ENCODE data around the gene EFNA3. TPM values are rescaled to one million over a fixed set of nuclear protein-coding genes. Genes with fewer than 3 reads are reported as not detected.

EFNA3 gene
- total RNA-seq, 1 experiment from 2014 or later = 15.7 TPM

- no peak overlapping the region for H3K27ac ChIP-seq (ENCODE audit: low read length)
- H4K20me1 ChIP-seq (ENCODE audit: insufficient read depth, low read depth, low read length) = no peaks in the 10 kb centered on the region
- H2AFZ ChIP-seq (ENCODE audit: low read length) = peak overlapping the region; percentile 99
- H3K36me3 ChIP-seq (ENCODE audit: insufficient read depth, low read length) = no peaks in the 10 kb centered on the region
- no peaks in the 10 kb centered on the region for H3K27me3 ChIP-seq (ENCODE audit: low read length)
- peak; percentile 94 for DNase-seq
- H3K9me3 ChIP-seq (ENCODE audit: low read length) = no peaks in the 10 kb centered on the region
- H3K9ac ChIP-seq (ENCODE audit: low read length) = peak overlapping the region; percentile 54
- peak overlapping the region; percentile 43 for H3K4me3 ChIP-seq (ENCODE audit: low read length)
- no peaks in the 10 kb centered on the region for H3K9me2 ChIP-seq (replicated peaks; ENCODE audit: insufficient read depth, low read length)
- peak overlapping the region; percentile 69 for H3K4me2 ChIP-seq (ENCODE audit: low read depth, low read length, poor library complexity, severe bottlenecking)
- peaks cover 28% of the 10 kb centered on the region for H3K4me1 ChIP-seq (ENCODE audit: low read length)
- no peaks in the 10 kb centered on the region for H3K79me2 ChIP-seq (ENCODE audit: low read length)
Measured at GRCh38 chr1:155091071-155092051, 12.7 kb downstream of the EFNA3 start.

- Histone ChIP-seq H4K20me1 (ENCODE audit: insufficient read depth, low read depth, low read length) (no peaks in the 10 kb centered on the region), H3K4me2 (ENCODE audit: low read depth, low read length, poor library complexity, severe bottlenecking) (no peak overlapping the region), H3K4me1 (ENCODE audit: low read length) (peaks cover 21% of the 10 kb centered on the region), H3K27me3 (ENCODE audit: low read length) (no peaks in the 10 kb centered on the region), H3K9me3 (ENCODE audit: low read length) (no peaks in the 10 kb centered on the region), H3K36me3 (ENCODE audit: insufficient read depth, low read length) (no peaks in the 10 kb centered on the region), H3K4me3 (ENCODE audit: low read length) (no peak overlapping the region), H3K9ac (ENCODE audit: low read length) (no peak overlapping the region), H3K27ac (ENCODE audit: low read length) (no peak overlapping the region), H2AFZ (ENCODE audit: low read length) (no peak overlapping the region), H3K9me2 (replicated peaks; ENCODE audit: insufficient read depth, low read length) (no peaks in the 10 kb centered on the region), H3K79me2 (ENCODE audit: low read length) (no peaks in the 10 kb centered on the region)
- peak; percentile 35 for DNase-seq
Measured at GRCh38 chr1:155092131-155092530, 13.5 kb downstream of the EFNA3 start.

- H3K4me1 ChIP-seq (ENCODE audit: low read length) = peaks cover 20% of the 10 kb centered on the region
Measured at GRCh38 chr1:155092641-155093040, 14.0 kb downstream of the EFNA3 start.

GRCh38 chr1:155093911-155094621, 15.4 kb downstream of the EFNA3 start:
- no peak overlapping the region for H3K4me2 ChIP-seq (ENCODE audit: low read depth, low read length, poor library complexity, severe bottlenecking)
- peak; percentile 63 for DNase-seq

More at GRCh38 chr1:155092641-155093040, 14.0 kb downstream of the EFNA3 start:
- no peak for DNase-seq
- Histone ChIP-seq H3K4me3 (ENCODE audit: low read length) (no peak overlapping the region), H3K4me2 (ENCODE audit: low read depth, low read length, poor library complexity, severe bottlenecking) (no peak overlapping the region), H3K36me3 (ENCODE audit: insufficient read depth, low read length) (no peaks in the 10 kb centered on the region), H4K20me1 (ENCODE audit: insufficient read depth, low read depth, low read length) (no peaks in the 10 kb centered on the region), H3K9ac (ENCODE audit: low read length) (no peak overlapping the region), H3K9me3 (ENCODE audit: low read length) (no peaks in the 10 kb centered on the region), H2AFZ (ENCODE audit: low read length) (no peak overlapping the region), H3K27ac (ENCODE audit: low read length) (no peak overlapping the region), H3K27me3 (ENCODE audit: low read length) (no peaks in the 10 kb centered on the region), H3K79me2 (ENCODE audit: low read length) (no peaks in the 10 kb centered on the region), H3K9me2 (replicated peaks; ENCODE audit: insufficient read depth, low read length) (no peaks in the 10 kb centered on the region)

GRCh38 chr1:155094622-155094948, 15.9 kb downstream of the EFNA3 start:
- Histone ChIP-seq H4K20me1 (ENCODE audit: insufficient read depth, low read depth, low read length) (no peaks in the 10 kb centered on the region), H3K36me3 (ENCODE audit: insufficient read depth, low read length) (no peaks in the 10 kb centered on the region), H3K27me3 (ENCODE audit: low read length) (no peaks in the 10 kb centered on the region), H3K9me3 (ENCODE audit: low read length) (no peaks in the 10 kb centered on the region), H3K27ac (ENCODE audit: low read length) (no peak overlapping the region), H3K79me2 (ENCODE audit: low read length) (no peaks in the 10 kb centered on the region), H3K9ac (ENCODE audit: low read length) (no peak overlapping the region), H3K4me3 (ENCODE audit: low read length) (no peak overlapping the region), H3K4me1 (ENCODE audit: low read length) (peaks cover 20% of the 10 kb centered on the region), H3K4me2 (ENCODE audit: low read depth, low read length, poor library complexity, severe bottlenecking) (no peak overlapping the region), H2AFZ (ENCODE audit: low read length) (no peak overlapping the region), H3K9me2 (replicated peaks; ENCODE audit: insufficient read depth, low read length) (no peaks in the 10 kb centered on the region)
- no peak for DNase-seq

More at GRCh38 chr1:155093911-155094621, 15.4 kb downstream of the EFNA3 start:
- Histone ChIP-seq H3K4me3 (ENCODE audit: low read length) (no peak overlapping the region), H3K9me2 (replicated peaks; ENCODE audit: insufficient read depth, low read length) (no peaks in the 10 kb centered on the region), H3K9me3 (ENCODE audit: low read length) (no peaks in the 10 kb centered on the region), H3K36me3 (ENCODE audit: insufficient read depth, low read length) (no peaks in the 10 kb centered on the region), H3K4me1 (ENCODE audit: low read length) (peaks cover 20% of the 10 kb centered on the region), H3K79me2 (ENCODE audit: low read length) (no peaks in the 10 kb centered on the region), H3K9ac (ENCODE audit: low read length) (peak overlapping the region; percentile 29; the same call in 1 of the 2 replicates), H3K27ac (ENCODE audit: low read length) (no peak overlapping the region), H4K20me1 (ENCODE audit: insufficient read depth, low read depth, low read length) (no peaks in the 10 kb centered on the region), H2AFZ (ENCODE audit: low read length) (no peak overlapping the region), H3K27me3 (ENCODE audit: low read length) (no peaks in the 10 kb centered on the region)

GRCh38 chr1:155099331-155099730, 20.7 kb downstream of the EFNA3 start:
- H2AFZ ChIP-seq (ENCODE audit: low read length) = no peak overlapping the region
- no peak overlapping the region for H3K4me2 ChIP-seq (ENCODE audit: low read depth, low read length, poor library complexity, severe bottlenecking)
- no peak for DNase-seq
- H3K36me3 ChIP-seq (ENCODE audit: insufficient read depth, low read length) = no peaks in the 10 kb centered on the region
- H3K79me2 ChIP-seq (ENCODE audit: low read length) = no peaks in the 10 kb centered on the region
- no peak overlapping the region for H3K9ac ChIP-seq (ENCODE audit: low read length)
- H3K4me1 ChIP-seq (ENCODE audit: low read length) = peaks cover 7% of the 10 kb centered on the region
- no peaks in the 10 kb centered on the region for H3K27me3 ChIP-seq (ENCODE audit: low read length)
- no peaks in the 10 kb centered on the region for H3K9me2 ChIP-seq (replicated peaks; ENCODE audit: insufficient read depth, low read length)
- no peak overlapping the region for H3K27ac ChIP-seq (ENCODE audit: low read length)
- H3K9me3 ChIP-seq (ENCODE audit: low read length) = no peaks in the 10 kb centered on the region
- H3K4me3 ChIP-seq (ENCODE audit: low read length) = no peak overlapping the region
- no peaks in the 10 kb centered on the region for H4K20me1 ChIP-seq (ENCODE audit: insufficient read depth, low read depth, low read length)

GRCh38 chr1:155103325-155103724, 24.7 kb downstream of the EFNA3 start:
- Histone ChIP-seq H3K9me2 (replicated peaks; ENCODE audit: insufficient read depth, low read length) (no peaks in the 10 kb centered on the region), H3K9ac (ENCODE audit: low read length) (no peak overlapping the region), H3K4me3 (ENCODE audit: low read length) (no peak overlapping the region), H3K27ac (ENCODE audit: low read length) (no peak overlapping the region), H3K9me3 (ENCODE audit: low read length) (no peaks in the 10 kb centered on the region), H3K36me3 (ENCODE audit: insufficient read depth, low read length) (no peaks in the 10 kb centered on the region), H3K79me2 (ENCODE audit: low read length) (no peaks in the 10 kb centered on the region), H3K4me1 (ENCODE audit: low read length) (peaks cover 5% of the 10 kb centered on the region; the same call in 1 of the 2 replicates), H3K4me2 (ENCODE audit: low read depth, low read length, poor library complexity, severe bottlenecking) (no peak overlapping the region), H2AFZ (ENCODE audit: low read length) (no peak overlapping the region), H3K27me3 (ENCODE audit: low read length) (no peaks in the 10 kb centered on the region), H4K20me1 (ENCODE audit: insufficient read depth, low read depth, low read length) (no peaks in the 10 kb centered on the region)
- no peak for DNase-seq

All from Karpas-422 (cell line).